Stimulated activated CD8-positive, alpha-beta memory T cell treated with anti-CD3 and anti-CD28 coated beads, Interleukin-2, amount 100 ng/mL, for 1 hour (primary cell): ENCODE results near the gene NAALAD2.
"Not testable (repeated sequence)": the region's sequence is repeated elsewhere in the genome, so short reads cannot be mapped to it uniquely, and the experiment has no call there.

Experiments
- DNase-seq, 2 donors: peaks; one replicate each; pipeline ENCODE4 v3.0.0-alpha.2; 2020; ENCODE audit warnings: low read depth in 2 of 2

NAALAD2 gene

GRCh38 chr11:90134478-90135003 is at the start of gene NAALAD2:
TSS of gene NAALAD2 (plus strand) at chr11:90134663. CDS start at chr11:90134759, 96 bp downstream.
- no peak for DNase-seq

GRCh38 chr11:90085650-90086049 is 48.8 kb upstream of the NAALAD2 start, which contains the start of gene UBTFL1:
TSS of gene UBTFL1 (plus strand) at chr11:90085950. CDS start at chr11:90085950, 0 bp downstream.
- not testable (repeated sequence) for DNase-seq

GRCh38 chr11:90088731-90089130 is 45.7 kb upstream of the NAALAD2 start:
- not testable (repeated sequence) for DNase-seq

GRCh38 chr11:90095230-90095924 is 39.1 kb upstream of the NAALAD2 start:
- DNase-seq: not testable (repeated sequence)

- not testable (repeated sequence) for DNase-seq
These were observed 36.2 kb upstream of the NAALAD2 start for GRCh38 chr11:90098261-90098660.

- DNase-seq: no peak
These were observed 34.0 kb upstream of the NAALAD2 start for GRCh38 chr11:90100431-90100830.

GRCh38 chr11:90113541-90113940 is 20.9 kb upstream of the NAALAD2 start:
- no peak for DNase-seq

GRCh38 chr11:90120191-90120590 is 14.3 kb upstream of the NAALAD2 start:
- no peak for DNase-seq

- no peak for DNase-seq
These were observed 10.1 kb upstream of the NAALAD2 start for GRCh38 chr11:90124371-90124770.

GRCh38 chr11:90124946-90125345 is 9.5 kb upstream of the NAALAD2 start:
- DNase-seq: no peak

GRCh38 chr11:90133560-90134477 is 644 bp upstream of the NAALAD2 start:
- no peak for DNase-seq

- no peak for DNase-seq
These were observed 553 bp downstream of the NAALAD2 start for GRCh38 chr11:90135016-90135415.

GRCh38 chr11:90148900-90149299 is 14.4 kb downstream of the NAALAD2 start:
- DNase-seq: no peak

GRCh38 chr11:90166982-90167573 is 32.6 kb downstream of the NAALAD2 start:
- DNase-seq: not testable (repeated sequence)

- not testable (repeated sequence) for DNase-seq
These were observed 33.2 kb downstream of the NAALAD2 start for GRCh38 chr11:90167704-90168103.

GRCh38 chr11:90168571-90168970 is 34.1 kb downstream of the NAALAD2 start:
- DNase-seq: no peak

GRCh38 chr11:90171359-90171758 is 36.9 kb downstream of the NAALAD2 start:
- DNase-seq: no peak

- no peak for DNase-seq
These were observed 41.6 kb downstream of the NAALAD2 start for GRCh38 chr11:90176069-90176468.

- no peak for DNase-seq
These were observed 44.3 kb downstream of the NAALAD2 start for GRCh38 chr11:90178751-90179150.

- DNase-seq: no peak
These were observed 45.5 kb downstream of the NAALAD2 start for GRCh38 chr11:90179923-90180322.

- no peak for DNase-seq
These were observed 53.4 kb downstream of the NAALAD2 start for GRCh38 chr11:90187839-90188238.

- no peak for DNase-seq
These were observed 54.5 kb downstream of the NAALAD2 start for GRCh38 chr11:90189011-90189410.
